Measurements from ENCODE around the gene NTM.

Gene NTM

DNA sequence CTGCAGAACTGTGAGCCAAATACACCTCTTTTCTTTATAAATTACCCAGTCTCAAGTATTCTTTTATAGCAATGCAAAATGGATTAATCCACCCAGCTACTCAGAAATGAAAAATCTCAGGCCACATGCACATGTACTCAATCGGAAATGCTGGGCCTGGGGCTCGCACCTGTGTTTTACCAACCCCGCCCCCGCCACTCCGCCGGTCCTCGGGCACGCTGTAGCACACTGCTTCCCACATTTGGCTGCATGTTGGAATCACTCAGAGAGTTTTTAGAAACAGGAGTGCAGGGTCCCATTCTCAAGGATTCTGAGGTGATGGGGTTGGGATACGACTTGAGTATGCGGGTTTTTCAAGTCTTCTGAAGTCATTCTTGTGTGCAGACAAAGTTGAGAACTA, 284.4 kb downstream of the NTM start:
- DNase-seq, result no peak

DNA sequence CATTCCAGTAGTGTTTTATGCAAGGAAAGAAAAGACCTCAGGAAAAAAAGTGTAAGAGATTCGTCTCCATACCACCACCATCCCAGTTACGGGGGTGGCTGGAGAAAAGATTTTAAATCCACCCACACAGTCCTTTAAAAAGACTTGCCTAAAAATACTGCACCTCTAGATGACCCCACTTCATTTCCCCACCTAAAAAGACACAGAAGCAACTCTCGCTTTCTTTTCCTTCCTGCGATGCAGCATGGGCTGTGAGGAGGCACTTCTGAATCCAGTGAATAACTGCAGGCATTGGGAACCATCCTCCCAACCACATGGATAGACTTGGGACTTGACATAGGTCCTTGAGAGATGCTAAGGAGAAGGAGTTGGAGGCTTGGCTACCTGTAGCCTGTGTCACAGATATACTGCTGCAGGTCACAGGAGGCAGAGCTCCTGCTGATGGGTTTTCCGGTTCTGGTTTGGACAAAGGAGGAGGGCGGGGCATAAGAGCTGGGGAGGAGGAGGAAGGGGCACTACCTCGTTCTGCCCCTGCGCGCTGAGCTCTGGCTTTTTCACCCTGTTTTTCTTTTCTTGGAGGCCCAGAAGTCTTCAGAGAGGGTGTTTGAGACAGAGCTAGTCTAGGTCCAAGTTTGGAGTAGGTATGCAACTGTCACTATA, 285.9 kb downstream of the NTM start:
- DNase-seq, result no peak

DNA sequence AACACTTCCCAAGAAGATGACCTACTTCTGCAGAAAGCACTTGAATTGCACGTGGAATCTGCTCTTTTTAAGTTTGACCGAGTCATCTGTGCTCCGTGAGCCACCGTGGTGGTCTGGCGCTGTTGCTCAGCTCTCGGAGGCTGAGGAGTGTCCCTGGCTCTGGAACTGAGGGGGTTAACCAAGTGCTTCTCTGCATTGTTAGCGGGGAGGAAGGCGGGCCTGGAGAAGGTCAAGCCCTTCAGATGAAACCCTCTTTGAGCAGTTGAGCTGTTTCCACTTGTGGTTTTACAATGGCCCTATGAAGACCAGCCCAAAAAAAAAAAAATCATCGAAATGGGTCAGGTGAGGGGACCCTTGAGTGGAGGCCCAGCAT, 286.4 kb downstream of the NTM start:
- no peak for DNase-seq

DNA sequence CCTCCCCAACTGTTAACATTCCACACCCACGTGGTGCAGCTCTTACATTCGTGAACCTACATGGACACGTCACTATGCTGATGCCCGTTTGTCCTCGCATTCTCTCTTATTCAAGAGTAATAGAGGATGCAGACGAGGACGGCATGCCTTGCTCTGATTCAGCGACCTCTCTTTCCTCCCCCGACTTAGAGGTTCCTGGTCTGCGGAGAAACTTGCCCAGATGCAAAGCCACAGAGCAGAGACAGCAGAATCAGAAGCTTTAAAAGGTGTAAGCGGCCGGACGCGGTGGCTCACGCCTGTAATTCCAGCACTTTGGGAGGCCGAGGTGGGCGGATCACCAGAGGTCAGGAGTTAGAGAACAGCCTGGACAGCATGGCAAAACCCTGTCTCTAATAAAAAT, 288.0 kb downstream of the NTM start:
- DNase-seq, result no peak

DNA sequence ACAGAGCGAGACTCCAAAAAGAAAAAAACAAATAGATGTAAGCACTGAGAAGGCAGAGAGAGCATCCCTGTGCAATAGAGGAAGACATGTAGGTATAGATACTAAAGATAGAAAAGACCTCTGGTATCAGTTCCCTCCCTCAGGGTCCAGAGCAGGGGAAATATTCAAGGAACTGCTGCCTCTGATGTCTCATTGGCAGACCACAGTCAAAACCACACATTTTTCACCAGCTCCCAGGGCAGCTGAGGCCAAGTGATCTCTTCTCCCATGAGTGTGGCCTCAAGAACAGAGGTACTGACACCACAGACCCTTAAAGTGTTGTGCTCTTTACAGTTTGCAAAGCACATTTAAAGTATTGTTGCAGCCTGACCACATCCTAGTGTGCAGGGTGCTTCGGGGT, 288.5 kb downstream of the NTM start:
- no peak for DNase-seq

DNA sequence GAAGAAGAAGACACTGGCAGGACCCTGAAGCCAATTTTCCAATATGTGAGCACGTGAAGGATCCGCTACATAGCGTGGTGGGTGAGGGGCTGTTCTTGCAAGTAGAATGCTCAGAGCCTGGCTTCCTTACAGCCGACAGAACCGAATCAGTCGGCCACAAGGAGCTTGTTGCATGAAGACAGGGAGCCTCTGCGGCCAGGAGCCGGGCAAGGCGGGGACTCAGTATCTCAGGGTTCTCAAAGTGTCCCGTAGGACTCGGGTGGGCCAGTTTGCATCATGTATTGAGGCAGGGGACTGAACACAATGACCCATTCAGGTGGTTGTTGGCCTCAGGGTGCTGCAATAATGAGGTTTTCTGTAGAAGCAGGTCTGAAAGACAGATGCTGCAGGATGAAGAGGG, 289.5 kb downstream of the NTM start:
- no peak for DNase-seq

DNA sequence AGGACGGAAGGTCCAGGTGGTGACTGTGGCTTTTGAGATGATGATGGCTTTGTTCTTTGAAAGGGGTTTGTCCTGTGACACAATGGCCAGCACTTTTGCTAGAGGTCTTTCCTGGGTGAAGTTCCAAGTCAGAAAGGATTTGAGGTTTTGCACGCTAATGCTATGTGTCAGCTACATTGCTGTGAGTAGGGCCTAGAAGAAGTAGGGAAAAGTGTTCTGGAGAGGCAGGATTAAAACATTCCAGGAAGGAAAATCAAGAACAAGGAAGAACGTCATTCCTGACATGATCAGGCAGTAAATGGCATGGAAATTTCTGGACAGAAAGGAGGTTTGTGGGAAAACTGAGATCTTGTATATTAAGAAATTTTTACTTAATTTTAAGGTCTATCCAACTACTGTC, 290.7 kb downstream of the NTM start:
- no peak for DNase-seq

DNA sequence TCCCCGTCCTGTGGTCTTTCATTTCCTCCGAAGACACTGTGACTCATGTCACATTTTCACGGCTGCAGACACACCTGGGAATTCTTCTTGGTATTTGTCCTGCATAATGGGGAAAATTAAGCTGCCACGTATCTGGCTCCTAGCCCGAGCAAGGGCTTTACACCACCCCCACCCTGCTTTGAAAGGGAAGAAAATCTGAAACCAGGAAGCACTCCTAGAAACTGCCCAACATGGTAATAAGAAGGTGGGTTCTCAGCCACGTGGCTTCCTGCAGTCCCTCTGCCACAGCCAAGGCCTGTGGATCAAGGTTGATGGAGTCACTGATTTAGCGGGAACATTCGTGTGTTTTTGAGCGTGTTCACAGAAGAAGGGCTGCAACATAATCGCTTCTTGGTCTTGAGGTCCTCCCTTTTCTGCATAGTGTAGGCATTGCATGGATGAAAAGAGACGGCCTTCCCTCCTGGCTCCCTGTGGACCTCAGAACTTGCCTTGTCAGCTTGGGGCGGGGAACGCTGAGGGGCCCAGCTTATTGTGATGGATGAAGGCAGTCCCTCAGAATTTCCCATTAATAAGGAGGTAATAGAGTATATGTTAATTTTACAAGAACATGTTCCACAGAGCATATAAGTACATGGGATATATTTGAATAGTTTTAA, 292.0 kb downstream of the NTM start:
- no peak for DNase-seq

DNA sequence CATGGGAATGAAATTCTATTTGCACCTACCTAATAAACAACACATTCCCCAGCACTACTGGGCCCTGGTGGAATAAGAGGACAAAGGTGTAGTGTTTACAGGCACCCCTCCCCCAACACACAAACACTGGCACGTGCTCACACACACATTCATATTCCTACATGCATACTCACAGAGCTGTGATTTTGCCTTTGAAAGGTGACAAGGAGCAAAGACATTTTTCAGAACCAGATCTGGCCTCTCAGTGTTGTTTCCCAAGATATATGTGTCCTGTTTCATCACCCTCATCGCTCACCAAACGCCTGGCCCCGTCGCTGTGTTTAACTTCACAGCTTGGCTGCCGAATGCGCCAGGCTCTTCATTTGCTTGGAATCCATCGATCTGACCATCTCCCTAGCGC, 292.6 kb downstream of the NTM start:
- DNase-seq, result no peak

DNA sequence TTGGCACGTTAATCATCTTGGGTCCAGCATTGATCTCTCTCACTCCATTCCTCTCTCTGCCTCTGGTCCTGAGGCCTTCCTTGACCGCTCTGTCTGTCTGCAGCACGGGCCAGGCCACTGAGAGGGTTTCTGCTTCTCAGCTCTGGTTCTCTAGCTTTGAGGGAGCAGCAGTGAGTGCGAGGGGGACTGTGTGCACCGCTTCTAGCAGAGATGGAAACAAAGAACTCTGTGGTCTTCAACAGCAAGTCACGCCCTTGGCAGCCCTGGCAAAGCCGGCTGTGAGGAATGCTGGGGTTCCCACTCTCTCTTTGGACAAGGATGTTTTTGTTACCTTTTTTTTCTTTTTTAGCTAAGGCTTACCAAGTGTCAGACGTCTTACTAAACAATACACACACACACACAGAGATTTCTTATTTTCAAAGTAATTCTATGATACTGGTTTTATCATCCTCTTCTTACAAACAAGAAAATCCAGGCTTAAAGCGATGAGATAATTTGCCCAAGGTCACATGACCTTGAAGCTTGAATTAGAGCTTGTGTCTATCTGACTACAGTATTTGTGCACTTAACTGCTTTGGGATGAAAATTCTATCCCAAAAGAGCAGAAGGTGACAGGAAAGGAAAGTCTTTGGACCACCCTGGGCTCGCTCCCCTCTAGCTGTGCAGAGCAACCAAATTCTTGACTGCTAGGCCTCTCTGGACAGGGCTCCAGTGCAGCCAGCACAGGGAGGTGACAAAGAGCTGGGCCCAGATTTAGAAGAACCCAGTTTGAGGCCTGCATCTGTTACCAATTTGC, 293.2 kb downstream of the NTM start:
- no peak for DNase-seq

DNA sequence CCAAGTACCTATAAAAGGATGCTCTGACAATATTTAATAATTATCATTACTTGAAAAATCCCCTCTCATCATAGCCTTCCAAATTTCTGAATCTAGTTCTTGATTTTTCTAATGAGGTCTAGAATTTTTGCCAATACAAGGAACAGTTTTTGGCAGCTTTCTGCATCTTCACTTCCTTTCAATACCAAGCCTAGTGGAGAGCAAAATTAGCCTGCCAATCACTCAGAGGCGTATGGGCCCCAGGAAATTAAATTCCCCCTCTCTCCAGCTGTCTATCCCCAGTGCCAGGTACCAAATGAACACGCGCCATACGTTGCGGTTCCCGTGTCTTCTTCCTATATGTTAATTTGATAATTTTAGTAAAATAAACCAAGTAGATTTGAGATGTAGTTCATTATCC, 293.9 kb downstream of the NTM start:
- no peak for DNase-seq

DNA sequence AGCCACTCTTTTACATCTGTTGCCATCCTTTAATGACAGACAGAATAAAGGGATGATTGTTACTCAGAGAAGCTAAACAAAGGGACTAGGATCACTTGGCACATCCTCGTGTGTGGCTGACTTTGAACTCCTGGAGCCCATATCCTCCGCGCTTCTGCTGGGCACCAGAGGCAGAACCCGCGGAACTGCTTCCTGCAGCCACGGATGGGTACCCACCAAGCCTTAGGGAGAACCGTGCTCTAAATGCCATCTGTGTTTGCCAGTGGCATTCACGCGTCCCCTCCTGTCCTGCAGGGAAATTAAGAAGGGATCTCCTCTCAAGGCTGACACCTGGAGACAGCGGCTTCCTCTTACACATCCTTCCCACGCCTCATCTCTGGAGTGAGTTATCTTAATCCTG, 294.4 kb downstream of the NTM start:
- no peak for DNase-seq

DNA sequence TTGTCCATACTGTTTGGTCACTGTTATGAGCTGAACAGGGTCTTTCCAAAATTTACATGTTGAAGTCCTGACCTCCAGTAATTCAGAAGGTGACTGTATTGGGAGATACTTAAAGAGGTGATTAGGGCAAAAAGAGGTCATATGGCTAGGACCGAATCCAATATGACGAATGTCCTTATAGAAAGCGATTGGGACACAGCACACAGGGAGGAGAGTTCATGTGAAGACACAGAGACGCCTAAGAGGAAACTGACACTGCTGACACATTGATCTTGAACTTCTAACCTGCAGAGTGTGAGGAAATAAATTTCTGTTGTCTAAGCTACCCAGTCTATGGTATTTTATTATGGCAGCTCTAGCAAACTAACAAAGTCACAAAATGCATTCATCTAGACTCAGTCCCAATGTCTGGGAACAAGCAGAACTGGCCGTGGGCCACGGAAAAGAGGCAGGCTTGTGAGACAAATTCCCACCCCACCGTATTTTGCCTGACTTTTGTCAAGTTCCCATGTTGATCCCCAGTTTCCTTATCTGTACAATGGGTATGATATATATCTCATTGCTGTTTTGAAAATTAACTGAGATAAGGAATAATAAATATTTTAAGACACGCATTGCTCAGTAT, 295.0 kb downstream of the NTM start:
- no peak for DNase-seq

DNA sequence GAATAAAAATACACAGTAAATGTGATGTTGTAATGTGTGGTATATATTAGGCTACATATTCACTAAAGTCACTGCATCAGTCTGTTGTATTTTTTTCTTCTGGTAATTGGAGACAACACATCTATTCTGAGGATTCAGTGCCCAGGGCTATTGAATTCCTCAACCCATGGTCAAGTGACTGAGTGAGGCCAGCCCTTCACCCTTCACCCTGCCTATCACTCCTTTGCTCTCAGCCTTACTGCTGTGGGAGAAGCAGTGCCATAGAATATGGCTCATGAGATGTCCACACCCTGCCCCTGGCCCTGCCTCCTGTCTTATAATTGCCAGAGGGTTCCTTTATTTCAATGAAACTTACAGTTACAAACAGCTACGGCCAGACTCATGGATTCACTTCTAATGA, 295.6 kb downstream of the NTM start:
- no peak for DNase-seq

DNA sequence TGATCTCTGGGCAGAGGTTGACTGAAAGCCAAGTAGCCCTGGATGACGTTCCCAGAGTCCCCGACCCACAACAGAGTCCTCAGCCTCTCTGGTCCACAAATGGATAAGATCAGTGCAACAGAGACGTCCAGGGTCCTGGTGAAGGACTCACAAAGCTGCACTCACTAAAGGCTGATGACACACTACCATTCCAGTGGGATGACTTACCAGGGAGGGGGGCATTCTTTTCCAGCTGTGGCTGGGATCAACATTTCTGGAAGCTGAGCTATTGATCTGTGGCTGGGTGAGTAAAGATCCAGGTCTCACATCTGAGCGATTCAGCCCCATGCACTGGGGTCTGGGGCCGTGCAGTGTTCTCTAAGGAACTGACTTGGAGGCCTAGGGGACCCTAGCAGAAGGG, 296.2 kb downstream of the NTM start:
- DNase-seq, result no peak

DNA sequence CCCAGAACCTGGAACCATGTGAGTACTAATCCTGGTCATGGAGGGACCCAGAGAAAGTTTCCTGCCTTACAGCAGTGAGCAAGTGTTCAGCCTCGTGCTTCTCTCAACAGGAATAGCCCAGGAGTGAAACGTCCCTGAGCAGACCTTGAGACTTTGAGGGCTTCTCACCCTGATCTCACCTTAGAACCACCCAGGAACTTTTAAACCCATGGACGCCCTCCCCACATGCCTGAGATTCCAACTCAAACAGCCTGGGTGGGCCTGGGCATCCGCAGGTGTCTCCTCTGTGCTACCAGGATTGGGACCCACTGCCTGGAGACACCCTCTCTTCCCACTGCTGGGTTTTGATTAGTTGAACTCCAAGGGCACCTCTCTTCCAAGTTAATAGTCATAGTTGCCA, 297.2 kb downstream of the NTM start:
- DNase-seq, result no peak

DNA sequence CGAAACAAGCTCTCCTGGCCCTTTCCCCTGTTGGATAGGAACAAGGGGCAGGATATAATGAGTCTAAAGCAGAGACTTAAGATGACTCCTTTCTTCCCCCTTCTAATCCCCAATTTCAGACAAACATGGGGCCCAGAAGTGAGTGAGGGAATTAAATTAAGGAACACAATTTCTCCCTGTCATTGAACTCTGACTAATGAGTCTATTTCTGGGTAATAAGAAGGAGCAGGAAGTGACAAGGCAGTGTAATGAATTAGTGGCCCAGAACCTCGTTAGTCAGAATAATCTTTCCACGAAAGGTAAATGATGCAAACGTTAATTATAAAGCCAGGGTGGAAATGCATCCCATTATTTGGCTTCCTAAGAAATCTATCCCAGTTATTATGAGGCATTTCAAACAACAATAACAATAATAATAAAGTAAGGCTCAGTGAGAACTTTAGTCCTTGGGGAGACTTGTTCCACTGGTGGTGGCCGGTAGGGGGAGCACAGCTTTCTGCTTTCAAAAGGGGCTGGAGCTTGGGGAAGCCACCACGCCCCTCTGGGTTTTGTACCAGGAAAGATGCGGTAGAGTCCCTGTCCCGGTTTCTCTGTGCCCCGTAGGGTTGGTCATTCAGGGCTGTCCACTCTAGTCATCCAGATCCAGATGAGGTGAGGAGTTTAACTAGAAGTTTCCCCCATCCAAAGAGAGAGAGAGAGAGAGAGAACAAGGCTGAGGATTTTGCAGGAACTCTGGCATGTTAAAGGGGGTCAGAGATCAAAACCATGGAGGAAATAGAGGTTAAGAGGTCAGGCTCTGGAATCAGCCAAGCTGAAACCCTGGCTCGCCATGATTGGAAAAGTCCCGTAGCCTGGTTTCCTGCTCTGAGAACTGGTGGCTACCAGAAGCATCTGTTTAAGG, 298.3 kb downstream of the NTM start:
- no peak for DNase-seq

DNA sequence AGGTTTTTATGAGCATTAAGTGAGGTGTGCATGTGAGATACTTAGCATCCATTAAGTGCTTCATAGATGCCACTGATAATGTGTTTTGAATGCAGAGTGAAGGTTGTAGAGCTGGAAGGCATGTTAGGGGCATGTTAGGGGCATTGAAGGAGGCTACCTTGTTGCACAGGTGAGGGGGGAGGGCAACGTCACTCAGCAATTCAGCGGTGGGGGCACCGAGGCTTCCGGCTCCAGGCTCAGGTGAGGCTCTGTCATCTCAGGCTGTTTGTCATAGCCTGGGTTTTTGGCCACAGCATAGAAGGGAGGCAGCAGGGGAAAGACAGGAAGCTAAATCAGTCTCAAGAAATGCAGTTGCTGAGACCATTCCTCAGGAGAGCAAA, 299.0 kb downstream of the NTM start:
- no peak for DNase-seq

DNA sequence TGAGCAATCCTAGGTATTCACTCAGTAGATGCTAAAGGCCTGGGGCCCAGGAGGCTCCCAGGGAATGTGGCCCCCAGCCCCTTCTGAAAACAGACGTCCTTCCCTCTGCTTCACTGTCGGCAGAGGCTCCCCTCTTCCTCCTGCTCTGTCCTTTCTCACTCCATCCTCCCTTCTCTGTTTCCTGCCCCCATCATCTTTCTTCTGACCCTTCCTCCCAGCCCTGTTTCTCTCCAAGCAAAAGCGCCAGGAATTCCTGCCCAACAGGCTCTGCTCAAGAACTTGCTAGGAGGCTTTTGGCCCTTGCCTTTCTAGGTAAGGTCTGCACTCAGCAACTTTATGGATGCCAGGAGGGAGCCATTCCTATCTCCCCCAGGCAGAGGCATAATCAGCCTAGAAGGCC, 300.5 kb downstream of the NTM start:
- no peak for DNase-seq

DNA sequence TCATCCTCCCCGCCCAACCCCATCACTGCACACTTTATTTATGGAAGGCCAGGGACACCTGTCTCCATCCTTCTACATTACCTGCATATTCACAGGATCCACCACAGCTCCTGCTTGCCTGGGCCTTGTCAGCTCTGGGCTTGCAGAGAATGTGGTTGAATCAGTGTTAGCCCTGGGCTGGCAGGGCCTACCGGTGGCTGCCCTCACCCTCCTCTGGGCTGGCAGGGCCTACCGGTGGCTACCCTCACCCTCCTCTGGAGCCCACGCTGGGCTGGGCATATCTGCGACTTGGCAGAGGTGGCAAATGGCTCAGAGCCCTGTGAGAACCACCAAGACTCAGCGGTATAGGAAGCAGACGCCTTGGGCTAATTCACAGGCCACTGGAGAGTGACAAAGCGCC, 300.9 kb downstream of the NTM start:
- no peak for DNase-seq

DNA sequence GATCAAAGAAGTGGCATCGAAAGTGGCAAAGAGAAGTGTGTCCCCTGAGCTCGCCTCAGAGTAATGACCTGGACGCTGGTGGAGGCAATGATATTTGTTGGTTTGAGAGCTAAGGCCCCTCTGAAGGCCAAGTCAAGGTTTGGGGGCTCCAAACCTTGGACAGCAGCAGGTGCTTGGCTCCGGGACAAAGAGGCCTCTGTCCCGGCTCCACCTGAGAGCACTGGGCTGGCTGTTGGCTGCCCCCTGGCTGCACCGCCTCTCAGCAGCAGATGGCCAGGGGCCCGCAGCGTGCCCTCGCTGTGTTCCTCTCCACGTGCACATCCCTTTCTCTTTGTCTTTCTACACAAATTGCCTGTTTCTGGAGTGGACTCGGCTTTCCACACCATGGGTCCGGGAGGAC, 301.3 kb downstream of the NTM start:
- DNase-seq, result no peak

DNA sequence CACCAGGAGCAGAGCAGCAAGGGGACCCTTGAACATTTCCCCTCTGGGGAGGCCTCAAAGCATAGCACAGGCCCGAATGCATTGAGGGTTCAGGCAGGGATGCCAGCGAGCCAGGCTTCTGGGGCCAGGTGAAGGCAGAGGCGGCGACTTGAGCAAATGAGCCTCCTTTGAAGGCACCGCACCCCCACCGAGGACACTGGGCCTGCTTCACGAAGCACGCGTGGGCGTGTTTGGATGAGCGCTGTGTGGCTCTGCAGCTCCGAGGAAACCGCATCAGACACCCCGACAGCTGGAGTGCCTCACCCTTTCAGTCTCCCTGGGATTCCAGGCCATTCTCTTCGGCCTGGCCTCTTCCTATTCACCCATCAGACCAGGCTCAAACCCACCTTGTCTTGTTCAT, 301.8 kb downstream of the NTM start:
- DNase-seq, result no peak

All from NCI-H510A treated with DMSO at 0.1 percent for 48 hours (cell line).